ENCODE results near the gene SUPT20HL1.

SUPT20HL1 gene

GRCh38 chrX:24316111-24316510 is 44.3 kb upstream of the SUPT20HL1 start:
- no peak overlapping the region for H3K27ac ChIP-seq (ENCODE audit: low read length)

GRCh38 chrX:24317567-24317966 is 42.9 kb upstream of the SUPT20HL1 start:
- Histone ChIP-seq H3K4me3 (ENCODE audit: low read length) (no peak overlapping the region), H3K4me1 (ENCODE audit: low read length) (no peaks in the 10 kb centered on the region), H3K36me3 (replicated peaks; ENCODE audit: low read depth, low read length) (no peaks in the 10 kb centered on the region), H3K27ac (ENCODE audit: low read length) (no peak overlapping the region), H3K9me3 (ENCODE audit: insufficient read depth, low read length) (no peaks in the 10 kb centered on the region), H4K20me1 (ENCODE audit: insufficient read depth, low read length) (no peaks in the 10 kb centered on the region), H3K79me2 (ENCODE audit: low read length) (no peaks in the 10 kb centered on the region), H2AFZ (ENCODE audit: low read depth, low read length) (no peak overlapping the region), H3K9ac (ENCODE audit: low read length) (no peak overlapping the region), H3K4me2 (ENCODE audit: low read length) (no peak overlapping the region), H3K27me3 (ENCODE audit: low read depth, low read length) (no peaks in the 10 kb centered on the region)
- TF ChIP-seq CTCF (IDR thresholded peaks at IDR 0.05; ENCODE audit: low read depth, low read length): no peak
- TF ChIP-seq EZH2phosphoT487 (IDR thresholded peaks at IDR 0.05; ENCODE audit: low read depth): no peak

More at GRCh38 chrX:24316111-24316510, 44.3 kb upstream of the SUPT20HL1 start:
- H3K4me1 ChIP-seq (ENCODE audit: low read length): no peaks in the 10 kb centered on the region
- H4K20me1 ChIP-seq (ENCODE audit: insufficient read depth, low read length): no peaks in the 10 kb centered on the region
- no peaks in the 10 kb centered on the region for H3K36me3 ChIP-seq (replicated peaks; ENCODE audit: low read depth, low read length)
- no peaks in the 10 kb centered on the region for H3K9me3 ChIP-seq (ENCODE audit: insufficient read depth, low read length)
- H2AFZ ChIP-seq (ENCODE audit: low read depth, low read length): no peak overlapping the region
- H3K4me2 ChIP-seq (ENCODE audit: low read length): no peak overlapping the region
- no peaks in the 10 kb centered on the region for H3K79me2 ChIP-seq (ENCODE audit: low read length)
- no peak overlapping the region for H3K4me3 ChIP-seq (ENCODE audit: low read length)
- no peak overlapping the region for H3K9ac ChIP-seq (ENCODE audit: low read length)
- TF ChIP-seq EZH2phosphoT487 (IDR thresholded peaks at IDR 0.05; ENCODE audit: low read depth) (no peak), CTCF (IDR thresholded peaks at IDR 0.05; ENCODE audit: low read depth, low read length) (no peak)
- no peaks in the 10 kb centered on the region for H3K27me3 ChIP-seq (ENCODE audit: low read depth, low read length)

GRCh38 chrX:24321741-24322395 is 38.6 kb upstream of the SUPT20HL1 start:
- no peaks in the 10 kb centered on the region for H4K20me1 ChIP-seq (ENCODE audit: insufficient read depth, low read length)
- TF ChIP-seq CTCF (IDR thresholded peaks at IDR 0.05; ENCODE audit: low read depth, low read length) (no peak), EZH2phosphoT487 (IDR thresholded peaks at IDR 0.05; ENCODE audit: low read depth) (no peak)
- no peak overlapping the region for H3K4me2 ChIP-seq (ENCODE audit: low read length)
- H3K9me3 ChIP-seq (ENCODE audit: insufficient read depth, low read length): no peaks in the 10 kb centered on the region
- no peak overlapping the region for H3K9ac ChIP-seq (ENCODE audit: low read length)
- no peak overlapping the region for H3K4me3 ChIP-seq (ENCODE audit: low read length)
- no peaks in the 10 kb centered on the region for H3K79me2 ChIP-seq (ENCODE audit: low read length)
- H2AFZ ChIP-seq (ENCODE audit: low read depth, low read length): no peak overlapping the region
- H3K27me3 ChIP-seq (ENCODE audit: low read depth, low read length): no peaks in the 10 kb centered on the region
- H3K4me1 ChIP-seq (ENCODE audit: low read length): no peaks in the 10 kb centered on the region
- no peaks in the 10 kb centered on the region for H3K36me3 ChIP-seq (replicated peaks; ENCODE audit: low read depth, low read length)
- H3K27ac ChIP-seq (ENCODE audit: low read length): no peak overlapping the region

- Histone ChIP-seq H3K4me1 (ENCODE audit: low read length) (no peaks in the 10 kb centered on the region), H3K4me2 (ENCODE audit: low read length) (no peak overlapping the region), H3K27ac (ENCODE audit: low read length) (no peak overlapping the region), H3K9ac (ENCODE audit: low read length) (no peak overlapping the region), H3K9me3 (ENCODE audit: insufficient read depth, low read length) (no peaks in the 10 kb centered on the region), H3K27me3 (ENCODE audit: low read depth, low read length) (0 out of 2 replicates have a peak, but pooled peaks cover 2% of the 10 kb centered on the region), H3K79me2 (ENCODE audit: low read length) (no peaks in the 10 kb centered on the region), H4K20me1 (ENCODE audit: insufficient read depth, low read length) (no peaks in the 10 kb centered on the region), H3K36me3 (replicated peaks; ENCODE audit: low read depth, low read length) (no peaks in the 10 kb centered on the region), H3K4me3 (ENCODE audit: low read length) (no peak overlapping the region), H2AFZ (ENCODE audit: low read depth, low read length) (no peak overlapping the region)
- TF ChIP-seq CTCF (IDR thresholded peaks at IDR 0.05; ENCODE audit: low read depth, low read length) (no peak), EZH2phosphoT487 (IDR thresholded peaks at IDR 0.05; ENCODE audit: low read depth) (no peak)
These were observed 35.2 kb upstream of the SUPT20HL1 start for GRCh38 chrX:24325231-24325630.
